Keratinocyte (primary cell): ENCODE data around the gene CDH16. TPM values are rescaled to one million over a fixed set of nuclear protein-coding genes. Genes with fewer than 3 reads are reported as not detected.

ENCODE experiments used
- DNase-seq: peaks from one replicate; pipeline ENCODE4 v3.0.0-alpha.2; 2011; ENCODE audit warnings: low read depth, missing footprints, low spot score
- FAIRE-seq: peaks from 2 replicates; lab custom pipeline; 2011; peaks lifted over from hg19 to GRCh38; lab: Jason Lieb, UNC
- H2AFZ ChIP-seq: 2 replicates; pipeline ENCODE4 v1.6.0; 2012; ENCODE audit warnings: low read length, control low read depth, inconsistent platforms; ENCODE audit not compliant: control insufficient read depth
- H3K27ac ChIP-seq: 2 replicates; pipeline ENCODE4 v1.5.1; 2011; ENCODE audit warnings: low read length; ENCODE audit not compliant: control insufficient read depth, insufficient read depth
- H3K27me3 ChIP-seq: 3 replicates; pipeline ENCODE4 v1.6.0; 2011; ENCODE audit warnings: low read length; ENCODE audit not compliant: control insufficient read depth, insufficient read depth; ENCODE audit errors: extremely low read depth
- H3K36me3 ChIP-seq, 2 experiments: 2 replicates in 1 of 2; 3 replicates in 1 of 2; pipeline ENCODE4 v1.5.1; 2011; ENCODE audit warnings: low read length in 2 of 2, mild to moderate bottlenecking in 1 of 2; ENCODE audit not compliant: control insufficient read depth in 2 of 2, insufficient read depth in 2 of 2; ENCODE audit errors: extremely low read depth in 1 of 2
- H3K4me1 ChIP-seq: 3 replicates; pipeline ENCODE4 v1.5.1; 2011; ENCODE audit warnings: low read length; ENCODE audit not compliant: control insufficient read depth, insufficient read depth; ENCODE audit errors: extremely low read depth
- H3K4me2 ChIP-seq: 3 replicates; pipeline ENCODE4 v1.6.0; 2011; ENCODE audit warnings: low read depth, low read length; ENCODE audit not compliant: control insufficient read depth, insufficient read depth; ENCODE audit errors: extremely low read depth
- H3K4me3 ChIP-seq, 3 experiments: fragments of 200-600 bp in 1 of 3; sonication (generic) in 1 of 3; 2 replicates in 2 of 3; 3 replicates in 1 of 3; pipeline ENCODE4 v1.5.1; 2011 to 2016; ENCODE audit warnings: low read length in 3 of 3, mild to moderate bottlenecking in 3 of 3, control low read depth in 2 of 3, inconsistent platforms in 1 of 3, low read depth in 1 of 3, mixed read lengths in 1 of 3, mixed run types in 1 of 3, moderate library complexity in 1 of 3; ENCODE audit not compliant: control insufficient read depth in 2 of 3, insufficient read depth in 2 of 3; ENCODE audit errors: extremely low read depth in 1 of 3
- H3K79me2 ChIP-seq: 2 replicates; pipeline ENCODE4 v1.6.0; 2012; ENCODE audit warnings: low read length; ENCODE audit not compliant: control insufficient read depth, insufficient read depth
- H3K9ac ChIP-seq: 3 replicates; pipeline ENCODE4 v1.6.0; 2011; ENCODE audit warnings: low read length; ENCODE audit not compliant: control insufficient read depth, insufficient read depth; ENCODE audit errors: extremely low read depth
- H3K9me1 ChIP-seq: 3 replicates; pipeline ENCODE4 v1.6.0; 2011; ENCODE audit warnings: low read length; ENCODE audit not compliant: control insufficient read depth, insufficient read depth; ENCODE audit errors: extremely low read depth
- H3K9me3 ChIP-seq: 2 replicates; pipeline ENCODE4 v1.5.1; 2012; ENCODE audit warnings: low read depth, low read length; ENCODE audit not compliant: control insufficient read depth
- H4K20me1 ChIP-seq: 3 replicates; pipeline ENCODE4 v1.6.0; 2011; ENCODE audit warnings: low read length; ENCODE audit not compliant: control insufficient read depth, insufficient read depth; ENCODE audit errors: extremely low read depth
- EZH2 ChIP-seq: IDR thresholded peaks from one replicate; pipeline ENCODE4 v1.6.1; 2012; ENCODE audit warnings: inconsistent platforms, mild to moderate bottlenecking, low read length, moderate library complexity
- dilution Hi-C: fragments of 300-500 bp; cut with MboI; formaldehyde crosslinking; loops from one replicate; pipeline ENCODE4 v1.7.0; 2020; ENCODE audit warnings: low sequenced_read_pairs; ENCODE audit not compliant: extremely low pct_ligation_motif_present
- polyA plus RNA-seq, 5 experiments: library from polyadenylated mRNA; depleted of rRNA in 3 of 5; stranded (reverse) in 3 of 5; stranded (forward) in 1 of 5; unstranded in 1 of 5; fragments of >200 nt; gene quantifications; 1 replicate in 1 of 5; 2 replicates in 3 of 5; 3 replicates in 1 of 5; pipeline versions ENCODE4 v1.2.1 to v1.2.3, GENCODE V29; 2011 to 2012; ENCODE audit warnings: missing spikeins in 2 of 5, low read depth in 1 of 5, low replicate concordance in 1 of 5
- TF ChIP-seq, protein P1 (sequence below), 3 experiments: IDR thresholded peaks in 1 of 3; conservative IDR thresholded peaks in 1 of 3; optimal IDR thresholded peaks in 1 of 3; 2 replicates in 2 of 3; 3 replicates in 1 of 3; pipeline versions ENCODE3 to v1.5.1; 2011; ENCODE audit warnings: low read length in 3 of 3, mild to moderate bottlenecking in 3 of 3, moderate library complexity in 2 of 3, control low read depth in 1 of 3, inconsistent platforms in 1 of 3; ENCODE audit not compliant: insufficient read depth in 2 of 3; ENCODE audit errors: extremely low read depth in 1 of 3

CDH16 gene
- polyA plus RNA-seq, 1 donor (not counting 4 experiments of a cell fraction or from before 2014, with no cell fraction given) = 0.45 TPM

GRCh38 chr16:66923247-66923731, 4.6 kb upstream of the CDH16 start:
- Histone ChIP-seq H3K27ac (no peak overlapping the region), H3K4me3 (no peak overlapping the region), H3K9me1 (no peaks in the 10 kb centered on the region), H3K36me3 (no peaks in the 10 kb centered on the region), H4K20me1 (no peaks in the 10 kb centered on the region), H3K9me3 (no peaks in the 10 kb centered on the region), H3K4me2 (no peak overlapping the region), H3K4me1 (peaks cover 18% of the 10 kb centered on the region), H3K79me2 (no peaks in the 10 kb centered on the region), H3K9ac (no peak overlapping the region), H3K27me3 (peaks cover 44% of the 10 kb centered on the region), H2AFZ (no peak overlapping the region)
- DNase-seq = no peak
- dilution Hi-C loops = no loop called here
- TF ChIP-seq, protein P1, sequence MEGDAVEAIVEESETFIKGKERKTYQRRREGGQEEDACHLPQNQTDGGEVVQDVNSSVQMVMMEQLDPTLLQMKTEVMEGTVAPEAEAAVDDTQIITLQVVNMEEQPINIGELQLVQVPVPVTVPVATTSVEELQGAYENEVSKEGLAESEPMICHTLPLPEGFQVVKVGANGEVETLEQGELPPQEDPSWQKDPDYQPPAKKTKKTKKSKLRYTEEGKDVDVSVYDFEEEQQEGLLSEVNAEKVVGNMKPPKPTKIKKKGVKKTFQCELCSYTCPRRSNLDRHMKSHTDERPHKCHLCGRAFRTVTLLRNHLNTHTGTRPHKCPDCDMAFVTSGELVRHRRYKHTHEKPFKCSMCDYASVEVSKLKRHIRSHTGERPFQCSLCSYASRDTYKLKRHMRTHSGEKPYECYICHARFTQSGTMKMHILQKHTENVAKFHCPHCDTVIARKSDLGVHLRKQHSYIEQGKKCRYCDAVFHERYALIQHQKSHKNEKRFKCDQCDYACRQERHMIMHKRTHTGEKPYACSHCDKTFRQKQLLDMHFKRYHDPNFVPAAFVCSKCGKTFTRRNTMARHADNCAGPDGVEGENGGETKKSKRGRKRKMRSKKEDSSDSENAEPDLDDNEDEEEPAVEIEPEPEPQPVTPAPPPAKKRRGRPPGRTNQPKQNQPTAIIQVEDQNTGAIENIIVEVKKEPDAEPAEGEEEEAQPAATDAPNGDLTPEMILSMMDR (optimal IDR thresholded peaks at IDR 0.05 in 1 of 3, IDR thresholded peaks at IDR 0.05 in 1 of 3, conservative IDR thresholded peaks at IDR 0.05 in 1 of 3; ENCODE audit: extremely low read depth in 1 of 3, insufficient read depth in 2 of 3, low read length in 3 of 3) = no peak
- TF ChIP-seq EZH2 = no peak
- FAIRE-seq = no peak

DNA sequence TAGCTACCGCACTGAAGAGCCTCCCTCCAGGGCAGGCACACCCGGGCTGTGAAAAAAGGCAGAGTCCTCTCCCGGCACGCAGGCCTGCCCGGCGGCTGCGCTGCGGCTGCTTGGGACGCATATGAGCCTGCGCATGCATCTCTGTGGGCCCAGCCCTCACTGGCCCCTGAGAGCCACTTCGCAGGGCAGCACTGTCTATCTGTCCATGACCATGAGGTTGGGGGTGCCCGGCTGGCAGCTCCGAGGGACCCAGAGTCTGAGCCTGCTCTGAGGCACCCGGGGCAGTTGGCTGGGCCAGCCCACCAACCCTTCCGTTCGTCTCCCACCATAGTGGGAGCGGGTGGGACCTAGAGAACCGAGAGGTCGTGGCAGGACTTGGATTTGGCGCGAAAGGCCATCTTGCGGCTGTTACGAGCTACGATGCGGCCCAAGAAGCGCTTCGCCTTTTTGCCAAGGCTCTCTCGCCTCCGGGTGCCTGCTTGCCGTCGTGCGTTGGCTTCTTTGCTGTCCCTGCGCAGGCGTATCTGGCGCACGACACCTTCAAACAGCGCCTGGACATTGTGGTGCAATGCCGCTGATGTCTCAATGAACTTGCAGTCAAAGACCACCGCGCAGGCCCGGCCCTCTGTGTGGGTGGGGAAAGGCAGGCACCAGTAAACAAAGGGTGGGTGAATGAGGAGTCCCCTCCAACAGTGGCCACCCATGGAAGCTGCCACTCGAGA, 3.2 kb upstream of the CDH16 start:
- TF ChIP-seq, protein P1 (optimal IDR thresholded peaks at IDR 0.05 in 1 of 3, IDR thresholded peaks at IDR 0.05 in 1 of 3, conservative IDR thresholded peaks at IDR 0.05 in 1 of 3; ENCODE audit: extremely low read depth in 1 of 3, insufficient read depth in 2 of 3, low read length in 3 of 3) = no peak
- TF ChIP-seq EZH2 = no peak
- H3K4me3 ChIP-seq = no peak overlapping the region
- no peaks in the 10 kb centered on the region for H4K20me1 ChIP-seq
- H3K79me2 ChIP-seq = no peaks in the 10 kb centered on the region
- no peak overlapping the region for H3K4me2 ChIP-seq
- H2AFZ ChIP-seq = no peak overlapping the region
- no peak overlapping the region for H3K27ac ChIP-seq
- dilution Hi-C loops = no loop called here
- H3K27me3 ChIP-seq = peaks cover 44% of the 10 kb centered on the region
- peaks cover 4% of the 10 kb centered on the region for H3K4me1 ChIP-seq
- no peak overlapping the region for H3K9ac ChIP-seq
- FAIRE-seq = no peak
- H3K9me1 ChIP-seq = no peaks in the 10 kb centered on the region
- H3K9me3 ChIP-seq = no peaks in the 10 kb centered on the region
- no peak for DNase-seq
- H3K36me3 ChIP-seq = no peaks in the 10 kb centered on the region
